ENCODE data around the gene BSPRY.
"Not testable (repeated sequence)": the region's sequence is repeated elsewhere in the genome, so short reads cannot be mapped to it uniquely, and the experiment has no call there.

Gene BSPRY

DNA sequence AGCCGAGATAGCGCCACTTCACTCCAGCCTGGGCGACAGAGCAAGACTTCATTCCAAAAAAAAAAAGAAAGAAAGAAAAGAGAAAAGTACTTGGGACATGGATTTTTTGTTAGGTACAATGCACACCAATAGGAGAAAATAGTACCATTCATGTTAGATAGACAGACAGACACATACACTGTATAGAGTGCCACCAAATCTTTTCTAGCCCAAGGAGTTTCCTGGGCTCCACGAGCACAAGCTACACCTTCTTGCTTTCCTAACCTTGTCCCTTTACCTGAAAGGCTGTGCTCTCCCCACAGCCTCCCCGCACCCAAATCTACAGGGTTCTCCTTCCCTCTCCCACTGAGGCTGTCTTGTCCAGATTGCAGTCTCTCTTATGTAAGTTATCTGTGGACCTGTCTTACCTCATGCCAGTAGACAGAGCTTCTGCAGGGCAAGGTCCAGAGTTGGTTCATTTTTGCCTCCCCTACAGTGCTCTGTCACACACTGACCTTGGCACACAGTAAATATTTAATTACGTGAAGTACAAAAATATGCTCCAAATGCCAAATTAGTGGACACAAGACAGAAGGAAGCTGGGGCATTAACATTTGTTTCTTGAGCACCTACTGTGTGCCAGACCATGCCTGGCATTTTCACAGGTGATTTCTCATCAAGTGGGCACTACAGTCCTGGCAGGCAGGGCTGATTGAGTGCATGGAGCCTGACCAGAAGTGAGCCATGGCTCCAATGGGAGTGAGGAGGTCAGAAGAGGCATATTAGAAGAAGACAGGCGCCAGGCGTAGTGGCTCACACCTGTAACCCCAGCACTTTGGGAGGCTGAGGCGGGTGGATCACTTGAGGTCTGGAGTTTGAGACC, 45.9 kb downstream of the BSPRY start:
- no peak for DNase-seq (ENCODE audit: low read depth in 2 of 2)

DNA sequence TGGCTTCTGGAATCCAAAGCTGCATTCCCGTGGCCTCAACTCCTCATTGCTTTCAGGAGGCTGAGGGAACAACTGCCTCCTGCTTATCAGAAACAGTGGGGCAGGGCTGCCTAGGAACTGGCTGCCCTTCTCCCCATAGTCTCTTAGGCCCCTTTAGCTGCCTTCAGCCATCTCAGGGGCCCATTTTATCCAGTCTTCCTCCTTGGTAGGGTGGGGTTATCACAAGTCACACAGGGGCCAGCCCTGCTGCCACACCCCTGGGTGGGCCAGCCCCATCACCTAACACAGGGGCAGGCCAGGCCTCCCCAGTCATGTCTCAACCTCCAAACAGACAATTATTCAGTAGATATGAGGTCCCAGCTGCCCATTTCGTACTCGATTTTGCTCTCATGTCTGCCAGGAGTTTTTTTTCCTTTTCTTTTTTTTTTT, 47.9 kb downstream of the BSPRY start:
- DNase-seq (ENCODE audit: low read depth in 2 of 2), result no peak

- DNase-seq (ENCODE audit: low read depth in 2 of 2), result no peak
Observed at GRCh38 chr9:113398796-113399195, 49.5 kb downstream of the BSPRY start.

DNA sequence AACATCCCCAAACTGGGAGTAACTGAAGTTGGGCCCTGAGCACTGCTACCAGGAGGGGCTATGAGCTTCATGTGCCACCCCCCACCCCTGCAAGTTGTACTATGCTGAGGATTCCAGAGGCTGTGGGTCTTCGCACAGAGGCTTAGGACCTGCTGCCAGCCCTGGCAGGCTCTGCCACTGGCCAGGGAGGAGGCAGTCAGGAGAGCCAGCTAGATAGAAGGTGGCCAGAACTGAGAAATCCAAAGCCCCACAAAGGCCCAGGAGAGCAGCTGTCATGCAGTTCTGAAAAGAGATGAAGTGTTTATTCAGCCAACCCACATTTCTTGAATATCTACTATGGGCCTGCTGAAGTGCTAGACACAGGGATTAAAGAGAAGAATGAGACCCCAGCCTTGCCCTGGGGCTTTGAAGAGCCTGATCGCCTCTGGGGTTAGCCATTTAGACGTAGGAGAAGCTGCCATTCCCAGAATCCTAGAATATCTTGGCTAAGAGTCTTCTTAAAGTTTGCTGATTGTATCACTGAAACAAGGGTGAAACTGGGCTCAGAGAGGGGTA, 50.4 kb downstream of the BSPRY start:
- no peak for DNase-seq (ENCODE audit: low read depth in 2 of 2)

- peak; percentile 97 to 99 for DNase-seq (ENCODE audit: low read depth in 2 of 2)
Observed at GRCh38 chr9:113401027-113401792, 51.9 kb downstream of the BSPRY start, which contains the start of gene ALAD. Gene ALAD (minus strand): TSS chr9:113401284. CDS start chr9:113393559, 7,725 bp downstream.

DNA sequence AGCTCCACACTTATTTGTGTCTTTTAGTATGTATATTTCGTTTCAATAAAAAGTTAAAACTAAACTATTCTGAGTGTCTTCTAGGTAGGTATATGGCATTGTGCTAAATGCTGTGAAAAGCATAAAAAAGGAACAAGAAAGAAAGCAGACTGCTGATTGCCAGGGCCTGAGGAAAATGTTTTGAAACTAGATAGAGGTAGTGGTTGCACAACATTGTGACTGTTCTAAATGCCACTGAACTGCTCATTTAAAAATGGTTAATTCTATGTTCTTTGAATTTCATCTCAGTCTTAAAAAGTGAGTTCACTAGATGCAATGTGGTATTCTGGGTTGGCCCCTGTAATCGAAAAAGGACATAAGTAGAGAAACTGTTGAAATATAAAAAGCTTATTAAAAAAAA, 54.3 kb downstream of the BSPRY start:
- no peak for DNase-seq (ENCODE audit: low read depth in 2 of 2)

- DNase-seq (ENCODE audit: low read depth in 2 of 2), result not testable (repeated sequence)
Observed at GRCh38 chr9:113406353-113406752, 57.0 kb downstream of the BSPRY start.

DNA sequence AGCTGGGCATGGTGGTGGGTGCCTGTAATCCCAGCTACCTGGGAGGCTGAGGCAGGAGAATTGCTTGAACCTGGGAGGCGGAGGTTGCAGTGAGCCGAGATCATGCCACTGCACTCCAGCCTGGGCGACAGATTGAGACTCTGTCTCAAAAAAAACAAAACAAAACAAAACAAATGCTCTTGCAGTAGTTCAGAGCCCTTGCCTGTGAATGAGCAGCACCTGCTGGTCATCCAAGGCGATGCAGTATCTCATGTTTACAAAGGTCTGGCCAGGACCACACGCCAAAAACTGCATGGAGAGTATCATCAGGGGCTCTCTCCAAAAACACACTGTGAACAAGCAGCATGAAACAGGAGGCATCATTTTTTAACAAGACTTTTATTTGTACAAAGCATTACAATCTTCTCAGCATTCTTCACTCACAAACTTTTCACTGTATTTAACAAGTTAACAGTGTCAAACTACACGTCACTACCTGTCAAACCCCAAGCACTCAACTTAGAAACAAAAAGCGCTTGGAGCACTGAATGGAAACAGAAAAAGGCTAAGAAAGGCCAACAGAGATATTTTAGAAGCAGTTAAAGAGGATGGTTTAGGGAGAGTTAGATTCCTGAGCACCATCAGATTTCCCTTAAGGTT, 57.7 kb downstream of the BSPRY start:
- peak; percentile 18 to 33 for DNase-seq (ENCODE audit: low read depth in 2 of 2)

DNA sequence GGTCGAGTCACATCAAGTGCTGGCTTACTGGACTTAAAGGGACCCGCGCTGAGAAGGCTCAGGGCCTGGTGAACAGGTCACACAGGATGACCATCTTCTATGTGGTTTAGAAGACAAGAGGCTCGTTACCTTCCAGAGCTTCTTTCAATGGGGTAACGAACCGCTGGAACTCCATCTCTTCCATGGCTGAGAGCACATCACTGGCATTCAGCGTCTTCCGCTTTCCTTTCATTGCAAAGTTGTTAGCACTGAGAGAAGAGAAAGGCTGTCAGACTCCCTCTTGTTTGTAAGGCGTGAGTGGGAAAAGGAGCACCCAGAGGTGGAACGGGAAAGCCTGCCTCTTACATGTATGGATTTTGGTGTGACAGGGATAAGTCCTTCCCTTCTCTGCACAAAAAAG, 60.1 kb downstream of the BSPRY start:
- DNase-seq (ENCODE audit: low read depth in 2 of 2), result no peak

DNA sequence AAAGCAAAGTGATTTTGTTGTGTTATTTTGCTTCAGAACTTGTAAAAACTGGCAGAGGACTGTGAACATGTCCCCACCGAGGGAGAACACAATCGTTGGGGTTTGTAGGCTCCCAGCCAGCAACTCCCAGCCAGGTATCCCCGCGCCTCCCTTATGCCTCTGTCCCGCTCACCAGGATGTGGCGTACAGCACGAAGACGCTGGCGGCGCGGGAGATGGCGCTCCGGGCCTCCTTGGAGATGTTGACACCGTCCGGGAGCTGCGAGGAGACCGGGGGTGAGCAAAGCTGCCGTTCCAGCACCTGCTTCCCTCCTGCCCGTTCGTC, 60.5 kb downstream of the BSPRY start:
- DNase-seq (ENCODE audit: low read depth in 2 of 2), result no peak

DNA sequence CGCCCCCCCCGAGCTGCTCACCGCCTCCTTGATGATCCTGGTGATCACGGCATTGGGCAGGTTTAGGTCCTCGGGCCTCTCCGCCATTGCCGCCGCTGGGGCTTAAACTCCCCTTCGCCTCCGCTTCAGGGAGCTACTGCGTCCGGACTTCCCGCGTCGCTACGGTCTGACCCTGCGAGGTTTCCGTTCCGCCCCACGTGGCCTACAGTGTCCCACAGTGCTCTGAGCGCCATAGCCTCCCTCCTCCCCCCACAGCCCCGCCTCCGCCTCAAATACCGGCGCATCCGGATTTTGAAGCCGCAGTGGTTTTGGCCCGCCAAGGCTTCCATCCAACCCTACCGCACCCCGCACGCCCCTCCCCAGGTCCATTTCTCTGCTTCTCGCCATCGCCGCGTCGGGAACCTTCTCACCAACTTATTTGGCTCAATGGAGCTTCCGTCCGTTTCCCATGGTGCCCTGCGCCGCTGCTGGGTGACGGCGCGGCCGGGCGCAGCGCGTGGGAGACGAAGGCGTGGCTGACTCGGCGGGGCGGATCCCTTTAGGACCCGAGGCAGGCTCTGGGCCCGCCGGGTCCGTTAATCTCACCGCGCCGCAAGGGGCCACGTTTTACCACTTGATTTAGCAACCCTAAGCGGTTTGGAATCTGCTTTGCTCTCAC, 61.0 kb downstream of the BSPRY start, which contains the start of the genes C9orf43 and POLE3:
C9orf43 (plus strand) TSS at position 541 of the 658 bp plus-strand sequence. CDS start 2,747 bp downstream, outside the sequence.
POLE3 (minus strand) TSS at position 469 of the 658 bp plus-strand sequence; CDS start at position 87, 382 bp downstream.
- DNase-seq (ENCODE audit: low read depth in 2 of 2), result peak; percentile 93

- no peak for DNase-seq (ENCODE audit: low read depth in 2 of 2)
Observed at GRCh38 chr9:113416149-113416721, 66.9 kb downstream of the BSPRY start.

- DNase-seq (ENCODE audit: low read depth in 2 of 2), result no peak
Observed at GRCh38 chr9:113417370-113417769, 68.0 kb downstream of the BSPRY start.

All from stimulated activated CD4-positive, alpha-beta T cell treated with anti-CD3 and anti-CD28 coated beads, Interleukin-12 subunit alpha, Interleukin-12 subunit beta, amount 100 ng/mL, for 24 hours (primary cell).